Endothelial cell (in vitro differentiated cells): ENCODE results near the gene ATG14. TPM values are rescaled to one million over a fixed set of nuclear protein-coding genes. Genes with fewer than 3 reads are reported as not detected.

Source experiments
- DNase-seq: peaks from one replicate; pipeline ENCODE4 v3.0.0; 2021; ENCODE audit warnings: low spot score
- H3K27ac Mint-ChIP-seq: one replicate; pipeline ENCODE4 v1.8.0; 2021; ENCODE audit warnings: mixed read lengths, inconsistent platforms; ENCODE audit not compliant: unreplicated experiment
- H3K27me3 Mint-ChIP-seq: one replicate; pipeline ENCODE4 v1.8.0; 2021; ENCODE audit warnings: mild to moderate bottlenecking, moderate library complexity, mixed read lengths, inconsistent platforms; ENCODE audit not compliant: unreplicated experiment
- H3K36me3 Mint-ChIP-seq: one replicate; pipeline ENCODE4 v1.8.0; 2021; ENCODE audit warnings: mild to moderate bottlenecking, low read depth, mixed read lengths, inconsistent platforms; ENCODE audit not compliant: unreplicated experiment
- H3K4me1 Mint-ChIP-seq: one replicate; pipeline ENCODE4 v1.8.0; 2021; ENCODE audit warnings: mild to moderate bottlenecking, mixed read lengths, inconsistent platforms; ENCODE audit not compliant: unreplicated experiment
- H3K4me3 Mint-ChIP-seq: one replicate; pipeline ENCODE4 v1.8.0; 2021; ENCODE audit warnings: mild to moderate bottlenecking, mixed read lengths, inconsistent platforms; ENCODE audit not compliant: unreplicated experiment
- H3K9me3 Mint-ChIP-seq: one replicate; pipeline ENCODE4 v1.8.0; 2021; ENCODE audit warnings: mixed read lengths, inconsistent platforms; ENCODE audit not compliant: unreplicated experiment
- CTCF ChIP-seq: fragments of 200-600 bp; sonication (generic); IDR thresholded peaks from one replicate; pipeline ENCODE4 v1.5.0; 2021; ENCODE audit warnings: antibody characterized with exemption; ENCODE audit not compliant: unreplicated experiment
- total RNA-seq: library from RNA; stranded (reverse); fragmentation: NEBNext Ultra II Directional; extraction: Animal tissue kit (Norgen Biotek cat#: 25700); gene quantifications from one replicate; pipeline ENCODE4 v1.2.1, GENCODE V29; 2021; ENCODE audit not compliant: unreplicated experiment

Gene ATG14
- total RNA-seq, 1 donor from 2014 or later, result 14.0 TPM

- Mint-ChIP-seq H3K4me1 (peaks cover 6% of the 10 kb centered on the region), H3K27me3 (no peaks in the 10 kb centered on the region), H3K9me3 (no peaks in the 10 kb centered on the region), H3K36me3 (no peaks in the 10 kb centered on the region), H3K4me3 (no peak overlapping the region), H3K27ac (no peak overlapping the region)
- DNase-seq, result no peak
- TF ChIP-seq CTCF, result no peak
Observed at GRCh38 chr14:55450124-55450523, 38.5 kb upstream of the ATG14 start.

GRCh38 chr14:55449116-55449515 is 37.5 kb upstream of the ATG14 start:
- no peak for TF ChIP-seq CTCF
- Mint-ChIP-seq H3K9me3 (no peaks in the 10 kb centered on the region), H3K4me1 (peaks cover 4% of the 10 kb centered on the region), H3K4me3 (no peak overlapping the region), H3K36me3 (no peaks in the 10 kb centered on the region), H3K27ac (no peak overlapping the region), H3K27me3 (no peaks in the 10 kb centered on the region)
- DNase-seq, result no peak

- no peak for DNase-seq
- Mint-ChIP-seq H3K9me3 (no peaks in the 10 kb centered on the region), H3K27ac (no peak overlapping the region), H3K36me3 (no peaks in the 10 kb centered on the region), H3K4me3 (no peak overlapping the region), H3K4me1 (no peaks in the 10 kb centered on the region), H3K27me3 (no peaks in the 10 kb centered on the region)
- no peak for TF ChIP-seq CTCF
Observed at GRCh38 chr14:55448141-55448614, 36.5 kb upstream of the ATG14 start.

- no peak for TF ChIP-seq CTCF
- Mint-ChIP-seq H3K27ac (no peak overlapping the region), H3K4me3 (no peak overlapping the region), H3K36me3 (no peaks in the 10 kb centered on the region), H3K27me3 (no peaks in the 10 kb centered on the region), H3K9me3 (no peaks in the 10 kb centered on the region), H3K4me1 (no peaks in the 10 kb centered on the region)
- no peak for DNase-seq
Observed at GRCh38 chr14:55446833-55447232, 35.2 kb upstream of the ATG14 start.

GRCh38 chr14:55446127-55446736 is 34.6 kb upstream of the ATG14 start:
- Mint-ChIP-seq H3K4me3 (no peak overlapping the region), H3K9me3 (no peaks in the 10 kb centered on the region), H3K4me1 (no peaks in the 10 kb centered on the region), H3K36me3 (no peaks in the 10 kb centered on the region), H3K27ac (no peak overlapping the region), H3K27me3 (no peaks in the 10 kb centered on the region)
- DNase-seq, result peak; percentile 70
- peak; percentile 93 for TF ChIP-seq CTCF
